Natural killer cell treated with Interleukin-12 subunit alpha and Interleukin-12 subunit beta and Interleukin-15 and Interleukin-18, amount 100 ng/mL, for 72 hours (primary cell): Measurements from ENCODE around the gene DMKN. TPM values are rescaled to one million over a fixed set of nuclear protein-coding genes. Genes with fewer than 3 reads are reported as not detected.
A peak's percentile ranks its signal among the peaks of the same experiment; 100 is the strongest.
"Not testable (repeated sequence)": the region's sequence is repeated elsewhere in the genome, so short reads cannot be mapped to it uniquely, and the experiment has no call there.

Experiments
- ATAC-seq, 2 donors: fragments of 150-1000 bp; cut with Tn5 transposase in 1 of 2; sonication (Bioruptor Pico), chemical (Tn5 transposase) in 1 of 2; 2 replicates each; pipeline ENCODE4 v1.10.0; 2021
- DNase-seq: peaks from one replicate; pipeline ENCODE4 v3.0.0; 2022; ENCODE audit warnings: low spot score
- H3K27ac Mint-ChIP-seq, 2 donors: 1 replicate in 1 of 2; 2 replicates in 1 of 2; pipeline ENCODE4 v1.8.0; 2022; ENCODE audit warnings: mixed read lengths in 2 of 2, mild to moderate bottlenecking in 1 of 2, moderate library complexity in 1 of 2
- H3K27me3 Mint-ChIP-seq, 2 donors: 1 replicate in 1 of 2; 2 replicates in 1 of 2; pipeline ENCODE4 v1.8.0; 2022; ENCODE audit warnings: mixed read lengths in 2 of 2
- H3K36me3 Mint-ChIP-seq: one replicate; pipeline ENCODE4 v1.8.0; 2022; ENCODE audit warnings: mixed read lengths
- H3K4me1 Mint-ChIP-seq, 2 donors: 1 replicate in 1 of 2; 2 replicates in 1 of 2; pipeline ENCODE4 v1.8.0; 2022; ENCODE audit warnings: low read depth in 2 of 2, mixed read lengths in 2 of 2, mild to moderate bottlenecking in 1 of 2
- H3K4me3 Mint-ChIP-seq: one replicate; pipeline ENCODE4 v1.8.0; 2022; ENCODE audit warnings: mixed read lengths
- H3K9me3 Mint-ChIP-seq: 2 replicates; pipeline ENCODE4 v1.8.0; 2022; ENCODE audit warnings: mixed read lengths
- total RNA-seq, 2 donors: library from RNA; stranded (reverse); gene quantifications; one replicate each; pipeline ENCODE4 v1.2.3, GENCODE V29; 2022

The DMKN gene
- total RNA-seq, 2 donors from 2014 or later, result 1.8 TPM; not detected in 1

GRCh38 chr19:35462476-35462953 lies 50.9 kb downstream of the DMKN start:
- DNase-seq (peak; percentile 70), ATAC-seq (peak; percentile 89 to 90)
- H3K4me1 Mint-ChIP-seq, result peaks cover 30 to 37% of the 10 kb centered on the region in 2 donors
- H3K27me3 Mint-ChIP-seq, result no peaks in the 10 kb centered on the region
- no peaks in the 10 kb centered on the region for H3K36me3 Mint-ChIP-seq
- H3K27ac Mint-ChIP-seq, result peak overlapping the region; percentile 88 to 90
- H3K4me3 Mint-ChIP-seq, result peak overlapping the region; percentile 85
- no peaks in the 10 kb centered on the region for H3K9me3 Mint-ChIP-seq

GRCh38 chr19:35461788-35462187 lies 51.7 kb downstream of the DMKN start:
- H3K36me3 Mint-ChIP-seq, H3K9me3 Mint-ChIP-seq, H3K27me3 Mint-ChIP-seq, H3K4me3 Mint-ChIP-seq, DNase-seq, ATAC-seq: not testable (repeated sequence)
- Mint-ChIP-seq H3K4me1 (peaks cover 30 to 37% of the 10 kb centered on the region in 2 donors), H3K27ac (peak overlapping the region; percentile 88 to 90)

- Mint-ChIP-seq H3K27ac (peak overlapping the region; percentile 39 to 67), H3K36me3 (no peaks in the 10 kb centered on the region), H3K9me3 (no peaks in the 10 kb centered on the region), H3K4me1 (peaks cover 30 to 37% of the 10 kb centered on the region in 2 donors), H3K4me3 (peak overlapping the region; percentile 35), H3K27me3 (no peaks in the 10 kb centered on the region)
- DNase-seq, result no peak
- ATAC-seq, result no peak
Observed at GRCh38 chr19:35461060-35461459, 52.4 kb downstream of the DMKN start.

- no peak for DNase-seq
- no peak for ATAC-seq
- H3K9me3 Mint-ChIP-seq, result no peaks in the 10 kb centered on the region
- H3K27ac Mint-ChIP-seq, result peak overlapping the region; percentile 39 to 67
- peak overlapping the region; percentile 35 for H3K4me3 Mint-ChIP-seq
- H3K4me1 Mint-ChIP-seq, result peaks cover 30 to 37% of the 10 kb centered on the region in 2 donors
- no peaks in the 10 kb centered on the region for H3K27me3 Mint-ChIP-seq
- no peaks in the 10 kb centered on the region for H3K36me3 Mint-ChIP-seq
Observed at GRCh38 chr19:35460608-35461007, 52.8 kb downstream of the DMKN start.

GRCh38 chr19:35459414-35460082 lies 53.9 kb downstream of the DMKN start:
- DNase-seq (no peak), ATAC-seq (no peak)
- Mint-ChIP-seq H3K4me1 (peaks cover 26 to 31% of the 10 kb centered on the region in 2 donors), H3K4me3 (no peak overlapping the region), H3K27me3 (no peaks in the 10 kb centered on the region), H3K36me3 (no peaks in the 10 kb centered on the region), H3K27ac (peak overlapping the region; percentile 60 to 67), H3K9me3 (no peaks in the 10 kb centered on the region)

GRCh38 chr19:35458731-35459391 lies 54.6 kb downstream of the DMKN start:
- Mint-ChIP-seq H3K4me1 (peaks cover 21 to 31% of the 10 kb centered on the region in 2 donors), H3K9me3 (no peaks in the 10 kb centered on the region), H3K36me3 (no peaks in the 10 kb centered on the region), H3K4me3 (no peak overlapping the region), H3K27me3 (no peaks in the 10 kb centered on the region), H3K27ac (no peak overlapping the region)
- no peak for DNase-seq
- ATAC-seq, result no peak

- Mint-ChIP-seq H3K36me3 (no peaks in the 10 kb centered on the region), H3K27ac (no peak overlapping the region), H3K27me3 (no peaks in the 10 kb centered on the region), H3K4me3 (no peak overlapping the region), H3K4me1 (peaks cover 16 to 32% of the 10 kb centered on the region in 2 donors), H3K9me3 (no peaks in the 10 kb centered on the region)
- no peak for DNase-seq
- ATAC-seq, result no peak
Observed at GRCh38 chr19:35458192-35458591, 55.3 kb downstream of the DMKN start.

- ATAC-seq (no peak), DNase-seq (no peak)
- peaks cover 15 to 31% of the 10 kb centered on the region in 2 donors for H3K4me1 Mint-ChIP-seq
- H3K9me3 Mint-ChIP-seq, result no peaks in the 10 kb centered on the region
- H3K27me3 Mint-ChIP-seq, result no peaks in the 10 kb centered on the region
- no peak overlapping the region for H3K27ac Mint-ChIP-seq
- no peak overlapping the region for H3K4me3 Mint-ChIP-seq
- no peaks in the 10 kb centered on the region for H3K36me3 Mint-ChIP-seq
Observed at GRCh38 chr19:35457173-35457572, 56.3 kb downstream of the DMKN start.

- no peak for ATAC-seq
- Mint-ChIP-seq H3K27ac (no peak overlapping the region), H3K4me1 (peaks cover 21 to 37% of the 10 kb centered on the region in 2 donors), H3K9me3 (no peaks in the 10 kb centered on the region), H3K4me3 (no peak overlapping the region), H3K36me3 (no peaks in the 10 kb centered on the region), H3K27me3 (no peaks in the 10 kb centered on the region)
- no peak for DNase-seq
Observed at GRCh38 chr19:35455616-35456201, 57.7 kb downstream of the DMKN start.

- H3K9me3 Mint-ChIP-seq, result no peaks in the 10 kb centered on the region
- H3K27me3 Mint-ChIP-seq, result peaks cover 0 to 2% of the 10 kb centered on the region in 2 donors
- DNase-seq (no peak), ATAC-seq (no peak)
- peaks cover 21 to 32% of the 10 kb centered on the region in 2 donors for H3K4me1 Mint-ChIP-seq
- H3K27ac Mint-ChIP-seq, result no peak overlapping the region
- no peaks in the 10 kb centered on the region for H3K36me3 Mint-ChIP-seq
- H3K4me3 Mint-ChIP-seq, result no peak overlapping the region
Observed at GRCh38 chr19:35454663-35455062, 58.8 kb downstream of the DMKN start.

- peak overlapping the region; percentile 23 for H3K4me3 Mint-ChIP-seq
- peak overlapping the region in 1 of 2 donors; percentile 9 for H3K27ac Mint-ChIP-seq
- no peaks in the 10 kb centered on the region for H3K9me3 Mint-ChIP-seq
- no peaks in the 10 kb centered on the region for H3K36me3 Mint-ChIP-seq
- DNase-seq, result no peak
- peaks cover 40 to 41% of the 10 kb centered on the region in 2 donors for H3K4me1 Mint-ChIP-seq
- peak; percentile 66 to 89 for ATAC-seq
- H3K27me3 Mint-ChIP-seq, result peaks cover 0 to 2% of the 10 kb centered on the region in 2 donors
Observed at GRCh38 chr19:35451338-35452096, 61.9 kb downstream of the DMKN start.

- no peak for ATAC-seq
- no peak for DNase-seq
- H3K36me3 Mint-ChIP-seq, result no peaks in the 10 kb centered on the region
- H3K4me3 Mint-ChIP-seq, result no peak overlapping the region
- H3K4me1 Mint-ChIP-seq, result peaks cover 59% of the 10 kb centered on the region in 2 donors
- no peak overlapping the region for H3K27ac Mint-ChIP-seq
- peaks cover 0 to 2% of the 10 kb centered on the region in 2 donors for H3K27me3 Mint-ChIP-seq
- H3K9me3 Mint-ChIP-seq, result peaks cover 5% of the 10 kb centered on the region
Observed at GRCh38 chr19:35449359-35450043, 63.9 kb downstream of the DMKN start.
